ENCODE results near the gene GALNT10.

The GALNT10 gene

DNA sequence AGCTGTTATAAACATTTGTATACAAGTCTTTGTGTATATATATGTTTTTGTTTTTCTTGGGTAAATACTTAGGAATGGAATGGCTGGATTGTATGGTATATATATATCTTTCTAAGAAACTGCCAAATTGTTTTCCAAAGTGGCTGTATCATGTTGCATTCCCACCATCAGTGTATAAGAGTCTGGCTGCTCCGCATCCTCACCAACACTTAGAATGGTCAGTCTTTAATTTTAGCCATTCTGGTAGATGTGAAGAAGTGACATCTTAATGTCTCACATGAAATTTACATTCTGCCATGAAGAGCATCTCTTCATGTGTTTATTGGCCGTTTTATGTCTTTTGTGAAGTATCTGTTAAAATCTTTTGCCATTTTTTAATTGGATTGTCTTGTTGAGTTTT, 31.9 kb downstream of the GALNT10 start:
- Mint-ChIP-seq H3K4me3 (no peak overlapping the region), H3K27me3 (no peaks in the 10 kb centered on the region), H3K36me3 (peaks cover 16 to 34% of the 10 kb centered on the region in 2 donors), H3K4me1 (peaks cover 16 to 35% of the 10 kb centered on the region in 2 donors), H3K27ac (peak overlapping the region; percentile 65), H3K9me3 (peaks cover 0 to 4% of the 10 kb centered on the region in 2 donors)
- no peak for ATAC-seq (replicated peaks)
- DNase-seq: no peak

DNA sequence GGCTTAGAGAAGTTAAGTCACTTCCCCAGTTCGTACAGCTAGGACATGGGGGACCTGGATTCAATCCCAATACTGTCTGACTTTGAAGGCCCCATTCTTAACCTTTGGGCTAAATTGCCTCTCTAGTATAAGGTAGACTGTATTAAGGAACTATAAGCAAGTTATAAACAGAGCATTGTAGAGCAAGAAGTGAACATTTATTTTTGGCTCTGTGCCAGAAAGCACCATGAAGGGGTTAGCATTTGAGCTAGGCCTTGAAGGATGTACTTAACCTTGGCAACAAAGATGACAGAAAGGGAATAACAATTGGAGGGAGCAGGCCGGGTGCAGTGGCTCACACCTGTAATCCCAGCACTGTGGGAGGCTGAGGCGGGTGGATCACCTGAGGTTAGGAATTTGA, 32.8 kb downstream of the GALNT10 start:
- H3K4me3 Mint-ChIP-seq: no peak overlapping the region
- ATAC-seq (replicated peaks): no peak
- DNase-seq: no peak
- H3K9me3 Mint-ChIP-seq: peaks cover 7 to 9% of the 10 kb centered on the region in 2 donors
- no peaks in the 10 kb centered on the region for H3K27me3 Mint-ChIP-seq
- H3K4me1 Mint-ChIP-seq: peaks cover 20 to 44% of the 10 kb centered on the region in 2 donors
- H3K27ac Mint-ChIP-seq: peak overlapping the region; percentile 43
- peaks cover 16 to 40% of the 10 kb centered on the region in 2 donors for H3K36me3 Mint-ChIP-seq

DNA sequence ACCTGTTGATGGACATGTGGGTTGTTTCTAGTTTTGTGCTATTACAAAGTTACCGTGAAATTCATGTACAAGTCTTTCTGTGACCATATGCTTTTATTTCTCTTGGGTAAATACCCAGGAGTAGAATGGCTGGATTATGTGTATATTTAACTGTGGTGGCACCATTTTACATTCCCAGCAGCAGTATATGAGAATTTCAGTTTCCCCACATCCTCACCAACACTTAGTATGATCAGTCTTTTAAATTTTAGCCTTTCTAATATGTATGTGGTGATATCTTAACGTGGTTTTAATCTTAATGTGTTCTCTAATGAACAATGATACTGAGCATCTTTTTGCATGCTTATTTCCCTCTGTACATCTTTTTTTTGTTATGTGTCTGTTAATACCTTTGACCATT, 36.6 kb downstream of the GALNT10 start:
- DNase-seq: no peak
- Mint-ChIP-seq H3K27ac (no peak overlapping the region), H3K27me3 (no peaks in the 10 kb centered on the region), H3K36me3 (peaks cover 8 to 26% of the 10 kb centered on the region in 2 donors), H3K9me3 (peaks cover 7 to 9% of the 10 kb centered on the region in 2 donors), H3K4me1 (peaks cover 19 to 53% of the 10 kb centered on the region in 2 donors), H3K4me3 (no peak overlapping the region)
- ATAC-seq (replicated peaks): no peak

DNA sequence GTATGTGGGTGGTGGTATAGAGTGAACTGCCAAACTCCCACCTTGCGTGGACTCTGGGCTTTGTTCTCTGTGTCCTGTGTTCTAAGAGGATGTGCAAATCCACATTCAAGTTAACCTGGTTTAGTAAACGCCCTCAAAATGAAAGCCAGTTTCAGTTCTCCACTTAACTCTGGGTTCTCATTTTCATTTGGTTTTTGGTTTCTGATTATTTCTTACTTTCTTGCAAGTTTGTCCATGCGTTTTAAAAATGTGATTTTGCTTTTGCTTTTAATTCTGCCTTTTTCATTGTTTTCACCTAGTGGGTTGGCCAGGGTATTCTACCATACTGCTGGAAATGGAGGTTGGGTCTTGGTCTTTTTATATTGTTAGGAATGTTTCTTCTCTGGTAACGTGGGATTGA, 38.2 kb downstream of the GALNT10 start:
- Mint-ChIP-seq H3K27me3 (no peaks in the 10 kb centered on the region), H3K4me3 (peak overlapping the region; percentile 75 to 81), H3K36me3 (peaks cover 8 to 27% of the 10 kb centered on the region in 2 donors), H3K4me1 (peaks cover 22 to 48% of the 10 kb centered on the region in 2 donors), H3K9me3 (peaks cover 7 to 9% of the 10 kb centered on the region in 2 donors), H3K27ac (peak overlapping the region; percentile 56)
- ATAC-seq (replicated peaks): peak; percentile 89 to 92
- DNase-seq: no peak

DNA sequence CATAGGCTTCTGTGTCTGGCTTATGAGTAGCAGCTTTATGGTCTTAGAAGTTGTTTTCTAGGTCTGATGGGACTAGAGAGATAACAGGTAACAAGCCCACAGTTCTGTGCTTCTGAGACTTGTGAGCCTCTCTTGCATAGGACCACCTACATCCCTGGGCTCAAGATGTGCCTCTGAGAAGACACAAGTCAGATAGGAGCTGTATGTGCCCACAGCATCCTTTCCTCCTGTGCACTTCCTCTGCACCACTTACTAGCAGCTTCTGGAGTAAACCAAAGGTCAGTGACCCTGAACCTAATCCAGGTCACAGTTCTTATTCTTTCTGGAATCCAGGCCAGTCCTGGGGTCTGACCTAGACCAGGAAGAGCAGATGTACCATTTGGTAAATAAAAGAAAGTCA, 40.0 kb downstream of the GALNT10 start:
- peaks cover 7 to 9% of the 10 kb centered on the region in 2 donors for H3K9me3 Mint-ChIP-seq

DNA sequence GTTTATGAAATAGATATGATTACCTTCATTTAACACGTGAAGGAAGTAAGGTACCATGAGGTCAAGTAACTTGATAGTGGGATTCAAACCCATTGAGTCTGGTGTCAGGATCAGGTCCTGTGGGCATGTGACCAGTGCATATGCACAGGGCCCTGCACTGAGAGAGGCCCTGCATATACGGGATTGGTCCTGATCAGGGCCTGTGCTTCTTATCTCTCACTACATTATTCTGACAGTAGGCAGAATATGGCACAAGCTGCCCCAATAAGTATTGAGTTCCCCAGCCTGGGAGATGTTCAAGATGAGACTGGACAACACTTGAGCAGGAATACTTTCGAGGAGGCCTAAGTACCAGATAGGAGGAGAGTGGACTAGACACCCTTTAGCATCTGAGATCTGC, 44.0 kb downstream of the GALNT10 start:
- ATAC-seq (replicated peaks): no peak
- Mint-ChIP-seq H3K9me3 (no peaks in the 10 kb centered on the region), H3K27ac (no peak overlapping the region), H3K4me1 (peaks cover 29 to 59% of the 10 kb centered on the region in 2 donors), H3K36me3 (peaks cover 0 to 10% of the 10 kb centered on the region in 2 donors), H3K4me3 (no peak overlapping the region), H3K27me3 (no peaks in the 10 kb centered on the region)
- no peak for DNase-seq

More for the DNA sequence above, 40.0 kb downstream of the GALNT10 start:
- Mint-ChIP-seq H3K27me3 (no peaks in the 10 kb centered on the region), H3K4me1 (peaks cover 18 to 45% of the 10 kb centered on the region in 2 donors), H3K36me3 (peaks cover 8 to 25% of the 10 kb centered on the region in 2 donors), H3K4me3 (no peak overlapping the region), H3K27ac (no peak overlapping the region)
- ATAC-seq (replicated peaks): no peak
- no peak for DNase-seq

DNA sequence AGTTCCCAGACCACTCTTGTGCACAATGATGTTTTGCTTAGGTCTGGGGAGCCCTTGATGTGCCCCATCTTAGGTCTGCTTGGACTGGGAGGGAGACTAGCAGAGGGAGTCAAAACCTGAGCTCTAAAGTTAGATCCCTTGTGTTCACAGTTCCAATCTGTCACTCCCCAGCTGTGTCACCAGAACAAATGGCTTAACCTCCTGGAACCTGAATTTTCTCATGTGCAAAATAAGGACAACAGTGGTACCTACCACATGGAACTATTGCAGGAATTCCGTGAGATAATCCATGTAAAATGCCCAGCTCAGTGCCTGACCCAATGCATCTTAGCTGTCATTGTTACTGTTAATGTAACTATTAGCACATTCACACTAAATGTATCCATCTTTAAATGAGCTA, 45.5 kb downstream of the GALNT10 start:
- Mint-ChIP-seq H3K27ac (no peak overlapping the region), H3K36me3 (peaks cover 0 to 10% of the 10 kb centered on the region in 2 donors), H3K9me3 (no peaks in the 10 kb centered on the region), H3K4me3 (no peak overlapping the region), H3K4me1 (peaks cover 31 to 63% of the 10 kb centered on the region in 2 donors), H3K27me3 (no peaks in the 10 kb centered on the region)
- DNase-seq (no peak), ATAC-seq (replicated peaks) (no peak)

DNA sequence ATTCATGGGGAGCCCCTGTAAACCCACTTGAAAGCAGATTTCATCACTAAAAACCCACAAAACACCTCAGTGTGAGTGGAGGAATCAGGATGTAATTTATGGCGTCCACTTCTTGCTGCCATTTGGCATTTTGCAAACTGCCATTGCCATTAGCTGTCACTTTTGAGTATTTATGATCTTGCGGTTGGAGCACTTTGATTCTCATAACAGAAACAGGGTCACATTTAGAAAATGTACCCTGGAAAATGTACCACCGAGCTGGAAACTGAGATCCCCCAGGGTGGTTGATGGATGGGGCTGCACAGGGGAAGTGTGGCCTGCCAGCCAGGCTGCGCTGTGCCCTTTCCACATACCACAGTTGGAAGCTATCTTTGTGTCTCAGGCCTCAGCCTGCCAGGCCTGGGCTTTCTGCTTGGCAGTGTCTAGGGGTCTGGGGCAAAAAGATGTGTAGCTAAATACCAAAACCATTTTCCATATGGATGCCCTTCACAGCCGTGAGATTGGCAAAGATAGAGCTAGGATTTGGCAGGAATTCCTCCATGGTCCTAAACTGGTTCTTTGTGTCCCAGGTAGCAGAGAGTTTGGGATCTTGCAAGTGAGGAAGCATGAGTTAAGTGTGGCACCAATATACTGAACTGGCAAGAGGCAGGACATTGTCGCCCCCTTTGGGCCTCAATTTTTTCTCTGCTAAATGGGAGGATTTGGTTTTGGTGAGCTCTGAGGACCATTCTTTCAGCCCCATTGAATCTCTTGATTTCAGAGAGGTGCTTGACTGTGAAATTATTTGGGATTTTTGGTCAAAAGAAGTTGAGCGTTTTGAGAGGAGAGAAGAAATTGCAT, 46.2 kb downstream of the GALNT10 start:
- peaks cover 0 to 10% of the 10 kb centered on the region in 2 donors for H3K36me3 Mint-ChIP-seq
- DNase-seq (no peak), ATAC-seq (replicated peaks) (no peak)
- H3K27ac Mint-ChIP-seq: peak overlapping the region; percentile 56
- H3K4me1 Mint-ChIP-seq: peaks cover 31 to 62% of the 10 kb centered on the region in 2 donors
- no peaks in the 10 kb centered on the region for H3K9me3 Mint-ChIP-seq
- H3K27me3 Mint-ChIP-seq: no peaks in the 10 kb centered on the region
- no peak overlapping the region for H3K4me3 Mint-ChIP-seq

DNA sequence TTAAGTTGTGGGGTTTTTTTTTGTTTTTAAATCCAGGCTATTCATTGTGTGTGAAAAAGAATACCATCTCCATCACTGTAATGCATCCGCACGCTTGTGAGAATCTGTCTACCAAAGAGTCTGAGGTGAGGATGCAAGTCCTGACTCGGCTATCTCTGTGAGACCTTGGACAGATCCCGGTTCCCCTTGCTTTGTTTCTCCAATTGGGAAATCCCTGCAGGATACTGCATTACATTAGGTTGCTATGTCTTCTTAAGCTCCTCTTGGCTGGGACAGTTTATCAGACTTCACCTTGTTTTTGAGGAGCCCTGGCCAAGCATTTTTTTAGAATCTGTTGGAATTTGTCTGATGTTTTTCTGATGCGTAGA, 46.8 kb downstream of the GALNT10 start:
- H3K36me3 Mint-ChIP-seq: peaks cover 0 to 8% of the 10 kb centered on the region in 2 donors
- peak overlapping the region; percentile 47 for H3K27ac Mint-ChIP-seq
- H3K4me1 Mint-ChIP-seq: peaks cover 30 to 64% of the 10 kb centered on the region in 2 donors

DNA sequence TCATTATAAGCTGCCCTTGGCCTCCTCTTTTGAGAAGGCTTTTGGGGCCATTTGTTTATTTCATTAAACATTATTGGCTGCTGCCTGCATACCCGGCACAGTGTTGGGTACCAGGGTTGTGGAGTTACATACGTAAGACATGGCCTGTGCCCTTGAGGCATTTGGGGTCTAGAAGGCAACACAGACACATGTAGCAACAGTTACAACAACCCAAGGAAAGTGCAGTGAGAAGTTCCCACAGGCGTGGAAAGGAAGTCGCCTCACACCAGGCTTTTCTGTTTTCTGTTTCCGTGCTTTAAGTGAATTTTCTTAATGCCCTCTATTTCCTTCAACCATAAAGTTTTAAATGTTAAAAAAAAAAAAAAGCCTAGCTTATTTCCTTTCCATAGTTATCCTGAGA, 47.4 kb downstream of the GALNT10 start:
- Mint-ChIP-seq H3K4me3 (no peak overlapping the region), H3K9me3 (no peaks in the 10 kb centered on the region), H3K27me3 (no peaks in the 10 kb centered on the region), H3K4me1 (peaks cover 35 to 70% of the 10 kb centered on the region in 2 donors), H3K36me3 (peaks cover 0 to 5% of the 10 kb centered on the region in 2 donors), H3K27ac (no peak overlapping the region)
- no peak for ATAC-seq (replicated peaks)
- DNase-seq: no peak

More for the DNA sequence above, 46.8 kb downstream of the GALNT10 start:
- Mint-ChIP-seq H3K27me3 (no peaks in the 10 kb centered on the region), H3K9me3 (no peaks in the 10 kb centered on the region), H3K4me3 (no peak overlapping the region)
- no peak for DNase-seq
- no peak for ATAC-seq (replicated peaks)

DNA sequence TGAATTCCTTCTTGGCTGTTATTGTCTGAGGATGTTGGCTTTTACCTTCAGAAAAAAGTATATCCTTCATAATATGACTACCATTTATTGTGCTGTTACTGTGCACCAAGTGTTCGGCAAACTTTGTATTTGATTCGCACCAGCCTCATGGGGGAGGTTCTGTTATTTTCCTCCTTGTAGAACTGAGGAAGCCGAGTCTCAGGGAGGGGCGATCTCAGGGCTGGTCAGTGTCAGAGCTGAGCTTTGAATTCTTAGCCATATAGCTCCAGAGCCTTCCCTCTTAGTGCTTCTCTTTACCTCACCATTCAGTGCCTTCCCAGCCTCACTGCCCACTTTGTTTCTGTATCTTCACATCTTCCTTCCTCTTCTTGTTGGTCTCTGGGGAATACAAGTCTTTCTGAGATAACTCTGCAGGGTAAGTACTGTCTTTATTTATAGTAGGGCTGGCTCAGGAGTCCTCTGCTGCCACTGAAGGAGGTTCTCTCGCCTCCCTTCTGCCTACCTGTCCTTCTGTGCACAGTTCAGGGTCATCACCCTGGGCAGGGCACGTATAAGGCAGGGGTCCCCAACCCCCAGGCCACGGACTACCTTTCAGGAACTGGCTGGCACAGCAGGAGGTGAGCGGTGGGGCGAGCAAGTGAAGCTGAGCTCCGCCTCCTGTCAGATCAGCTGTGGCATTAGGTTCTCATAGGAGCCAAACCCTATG, 48.4 kb downstream of the GALNT10 start:
- H3K4me3 Mint-ChIP-seq: peak overlapping the region; percentile 69 to 74
- no peaks in the 10 kb centered on the region for H3K27me3 Mint-ChIP-seq
- no peaks in the 10 kb centered on the region for H3K9me3 Mint-ChIP-seq
- no peak overlapping the region for H3K27ac Mint-ChIP-seq
- peaks cover 39 to 70% of the 10 kb centered on the region in 2 donors for H3K4me1 Mint-ChIP-seq
- peak; percentile 29 for DNase-seq
- peak; percentile 95 to 96 for ATAC-seq (replicated peaks)
- peaks cover 0 to 5% of the 10 kb centered on the region in 2 donors for H3K36me3 Mint-ChIP-seq

DNA sequence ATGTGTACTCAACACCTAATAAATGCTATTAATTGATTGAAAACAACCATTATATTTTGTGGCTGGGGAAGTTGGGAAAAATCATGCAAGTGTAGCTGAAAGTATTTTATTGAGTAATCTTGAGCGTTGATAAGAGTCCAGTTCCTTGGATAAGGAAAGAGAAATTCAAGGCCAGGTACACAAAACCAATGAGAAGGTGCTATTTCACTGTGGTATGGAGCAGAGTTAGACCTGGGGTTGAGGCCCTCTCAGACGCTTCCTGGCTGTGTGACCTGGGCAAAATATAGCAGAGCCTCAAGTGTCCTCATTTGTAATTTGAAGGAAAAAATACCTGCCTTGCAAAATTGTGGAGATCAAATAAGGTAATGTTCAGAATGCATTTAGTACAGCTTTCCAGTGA, 50.1 kb downstream of the GALNT10 start:
- Mint-ChIP-seq H3K4me1 (peaks cover 49 to 80% of the 10 kb centered on the region in 2 donors), H3K9me3 (peaks cover 0 to 3% of the 10 kb centered on the region in 2 donors), H3K27me3 (no peaks in the 10 kb centered on the region), H3K27ac (peak overlapping the region; percentile 39), H3K4me3 (no peak overlapping the region), H3K36me3 (peaks cover 8 to 15% of the 10 kb centered on the region in 2 donors)
- DNase-seq: no peak
- no peak for ATAC-seq (replicated peaks)

DNA sequence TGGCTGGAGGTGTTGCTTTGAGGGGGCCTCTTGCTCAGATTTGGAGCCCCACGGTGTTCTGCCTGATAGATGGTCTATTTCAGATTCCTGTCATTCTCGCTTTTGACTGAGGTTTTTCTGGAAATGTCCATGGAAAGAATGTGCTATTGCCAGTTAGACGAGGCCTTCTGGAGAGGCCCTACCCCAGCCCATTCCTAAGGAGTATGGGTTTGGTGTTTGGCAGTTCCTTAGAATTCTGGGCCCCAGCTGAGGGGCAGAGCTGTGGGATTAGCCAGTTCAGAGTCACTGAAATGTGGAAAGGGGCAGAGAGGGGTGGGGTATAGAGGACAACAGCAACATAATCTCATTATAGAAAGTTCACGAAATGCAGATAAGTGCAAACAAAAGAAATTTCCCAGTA, 50.5 kb downstream of the GALNT10 start:
- Mint-ChIP-seq H3K4me1 (peaks cover 49 to 79% of the 10 kb centered on the region in 2 donors), H3K36me3 (peaks cover 8 to 15% of the 10 kb centered on the region in 2 donors), H3K27me3 (no peaks in the 10 kb centered on the region), H3K27ac (no peak overlapping the region), H3K4me3 (no peak overlapping the region), H3K9me3 (peaks cover 0 to 3% of the 10 kb centered on the region in 2 donors)
- ATAC-seq (replicated peaks) (no peak), DNase-seq (no peak)

DNA sequence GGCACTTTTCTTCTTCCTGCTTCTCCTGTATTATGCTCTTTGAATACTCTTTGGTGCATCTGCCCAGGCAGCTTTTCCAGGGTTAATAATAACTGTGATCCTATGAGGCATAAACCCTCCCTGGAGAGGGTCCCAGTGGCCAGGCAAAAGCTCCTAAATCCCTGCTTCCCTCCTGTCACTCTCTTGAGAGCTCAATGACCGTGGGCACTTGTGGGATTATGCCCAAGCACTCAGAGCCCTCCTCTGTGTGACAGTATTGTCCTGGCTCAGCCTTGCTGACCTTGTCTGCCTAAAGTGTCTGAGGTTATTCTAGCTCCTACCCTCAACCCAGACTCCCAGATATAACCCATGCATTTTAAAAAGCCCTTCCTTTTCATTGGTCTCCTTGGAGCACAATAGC, 51.9 kb downstream of the GALNT10 start:
- peaks cover 39 to 65% of the 10 kb centered on the region in 2 donors for H3K4me1 Mint-ChIP-seq
- peaks cover 8 to 9% of the 10 kb centered on the region in 2 donors for H3K36me3 Mint-ChIP-seq
- no peaks in the 10 kb centered on the region for H3K27me3 Mint-ChIP-seq
- no peak for DNase-seq
- H3K4me3 Mint-ChIP-seq: no peak overlapping the region
- no peak for ATAC-seq (replicated peaks)
- no peak overlapping the region for H3K27ac Mint-ChIP-seq
- peaks cover 0 to 3% of the 10 kb centered on the region in 2 donors for H3K9me3 Mint-ChIP-seq

All from stimulated activated naive B cell treated with anti-CD40 and anti-IgM and Interleukin-4, amounts not matched to agents 10 μg/mL and 1 μg/mL and 100 μg/mL, for 72 hours (primary cell).